ENCODE measurements around the gene USHBP1. TPM values are rescaled to one million over a fixed set of nuclear protein-coding genes. Genes with fewer than 3 reads are reported as not detected.
A peak's percentile ranks its signal among the peaks of the same experiment; 100 is the strongest.

Gene USHBP1
- polyA plus RNA-seq, 6 donors from 2014 or later = not detected

- peak overlapping the region; percentile 68 to 94 (median 85) for H3K4me3 Mint-ChIP-seq
- no peaks in the 10 kb centered on the region for H3K36me3 Mint-ChIP-seq
- H3K4me1 Mint-ChIP-seq = peaks cover 15 to 29% (median 21%) of the 10 kb centered on the region in 3 donors
- H3K27ac Mint-ChIP-seq = peak overlapping the region; percentile 53 to 98 (median 91)
- ATAC-seq (ENCODE audit: low read depth in 2 of 2) (peak; percentile 45 to 46), DNase-seq (no peak)
- no peaks in the 10 kb centered on the region for H3K9me3 Mint-ChIP-seq
- H3K27me3 Mint-ChIP-seq = no peaks in the 10 kb centered on the region
These were observed 2.0 kb upstream of the USHBP1 start for GRCh38 chr19:17266589-17266974.

GRCh38 chr19:17266026-17266425 is 1.5 kb upstream of the USHBP1 start:
- no peak for ATAC-seq (ENCODE audit: low read depth in 2 of 2)
- Mint-ChIP-seq H3K4me1 (peaks cover 15 to 32% (median 17%) of the 10 kb centered on the region in 3 donors), H3K36me3 (no peaks in the 10 kb centered on the region), H3K4me3 (peak overlapping the region in 3 of 8 donors; percentile 8 to 93 (median 88)), H3K27me3 (peaks cover 0 to under 1% (median 0%) of the 10 kb centered on the region in 3 donors), H3K27ac (peak overlapping the region in 4 of 6 donors; percentile 64 to 97 (median 89)), H3K9me3 (peaks cover 0 to under 1% (median 0%) of the 10 kb centered on the region in 7 donors)
- no peak for DNase-seq

DNA sequence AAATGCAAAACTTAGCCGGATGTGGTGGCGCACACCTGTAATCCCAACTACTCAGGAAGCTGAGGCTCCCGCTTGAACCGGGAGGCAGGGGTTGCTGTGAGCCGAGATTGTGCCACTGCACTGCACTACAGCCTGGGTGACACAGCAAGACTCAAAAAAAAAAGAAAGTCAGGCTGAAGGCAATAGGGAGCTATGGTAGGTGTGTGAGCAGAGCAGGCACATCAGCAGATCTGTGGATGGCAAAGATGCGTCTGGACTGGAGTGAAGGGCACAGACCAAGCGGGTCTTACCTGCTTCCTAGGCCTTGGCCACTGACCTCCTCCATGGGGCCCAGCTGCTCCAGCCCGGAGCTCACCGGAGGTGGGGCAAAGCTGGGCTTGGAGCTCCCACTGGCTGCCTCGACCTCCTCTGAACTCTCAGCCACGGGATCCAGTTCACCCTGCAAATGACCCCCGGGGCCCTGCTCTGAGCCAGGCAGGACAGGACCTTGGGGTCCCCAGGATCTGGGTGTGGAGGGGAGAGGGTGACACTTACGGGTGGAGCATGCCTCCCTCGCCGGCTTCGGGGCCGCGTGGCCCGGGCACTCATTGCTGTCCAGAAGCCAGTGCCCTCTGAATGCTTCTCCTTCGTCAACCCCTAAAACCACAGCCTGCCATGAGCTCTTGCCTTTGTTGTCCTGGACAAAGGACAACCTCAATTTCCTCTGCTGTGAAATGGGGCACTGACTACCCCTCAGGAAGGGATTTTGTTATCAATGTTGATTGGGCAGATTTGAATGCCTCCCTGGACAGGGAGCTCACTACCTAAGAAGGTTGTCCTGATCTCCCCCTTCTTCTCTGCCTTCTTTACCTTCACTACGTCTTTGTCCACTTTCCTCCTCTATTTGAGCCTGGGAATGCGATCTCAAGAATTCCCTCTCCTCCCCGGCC is 569 bp downstream of the USHBP1 start:
- no peak overlapping the region for H3K4me3 Mint-ChIP-seq
- H3K9me3 Mint-ChIP-seq = peaks cover 4 to 17% (median 8%) of the 10 kb centered on the region in 7 donors
- H3K36me3 Mint-ChIP-seq = no peaks in the 10 kb centered on the region
- H3K27ac Mint-ChIP-seq = peak overlapping the region in 4 of 6 donors; percentile 33 to 91 (median 54)
- H3K27me3 Mint-ChIP-seq = peaks cover 0 to 6% (median 4%) of the 10 kb centered on the region in 3 donors
- no peak for DNase-seq
- ATAC-seq (ENCODE audit: low read depth in 2 of 2) = no peak
- peaks cover 20 to 36% (median 23%) of the 10 kb centered on the region in 3 donors for H3K4me1 Mint-ChIP-seq

DNA sequence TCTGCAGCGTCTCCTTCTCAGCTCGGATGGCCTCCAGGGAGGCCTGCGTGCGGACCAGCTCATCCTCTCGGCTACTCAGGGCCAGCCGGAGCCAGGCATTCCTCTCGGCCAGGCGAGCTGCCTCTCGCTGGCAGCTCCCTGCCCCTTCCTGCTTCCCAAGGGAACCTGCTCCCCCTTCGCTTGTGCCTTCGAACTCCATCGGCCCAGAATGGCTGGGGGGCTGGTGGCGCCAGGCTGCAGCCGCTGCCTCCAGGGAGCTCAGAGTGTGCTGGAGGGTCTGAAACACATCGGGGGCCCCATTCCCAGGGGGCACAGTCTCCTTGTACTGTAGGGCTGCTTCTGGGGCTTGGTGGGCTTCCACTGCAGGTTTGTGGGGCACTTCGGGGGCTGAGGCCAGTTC is 2.0 kb downstream of the USHBP1 start:
- Mint-ChIP-seq H3K9me3 (peaks cover 4 to 18% (median 8%) of the 10 kb centered on the region in 7 donors), H3K27me3 (peaks cover 0 to 6% (median 4%) of the 10 kb centered on the region in 3 donors), H3K27ac (no peak overlapping the region), H3K4me3 (peak overlapping the region in 1 of 8 donors; percentile 6), H3K4me1 (peaks cover 16 to 26% (median 20%) of the 10 kb centered on the region in 3 donors), H3K36me3 (no peaks in the 10 kb centered on the region)
- no peak for DNase-seq
- no peak for ATAC-seq (ENCODE audit: low read depth in 2 of 2)

GRCh38 chr19:17260842-17261325 is 3.7 kb downstream of the USHBP1 start:
- Mint-ChIP-seq H3K27ac (no peak overlapping the region), H3K4me1 (peaks cover 11 to 12% (median 12%) of the 10 kb centered on the region in 3 donors), H3K9me3 (peaks cover 4 to 18% (median 8%) of the 10 kb centered on the region in 7 donors), H3K27me3 (peaks cover 0 to 6% (median 4%) of the 10 kb centered on the region in 3 donors), H3K4me3 (peak overlapping the region in 1 of 8 donors; percentile 3), H3K36me3 (no peaks in the 10 kb centered on the region)
- DNase-seq (peak; percentile 79), ATAC-seq (ENCODE audit: low read depth in 2 of 2) (peak; percentile 99 to 100)

GRCh38 chr19:17259934-17260333 is 4.6 kb downstream of the USHBP1 start:
- ATAC-seq (ENCODE audit: low read depth in 2 of 2) (no peak), DNase-seq (no peak)
- Mint-ChIP-seq H3K4me1 (peaks cover 11 to 12% (median 12%) of the 10 kb centered on the region in 3 donors), H3K36me3 (no peaks in the 10 kb centered on the region), H3K9me3 (peaks cover 4 to 18% (median 8%) of the 10 kb centered on the region in 7 donors), H3K27ac (no peak overlapping the region), H3K4me3 (no peak overlapping the region), H3K27me3 (peaks cover 0 to 6% (median 4%) of the 10 kb centered on the region in 3 donors)

GRCh38 chr19:17259118-17259780 is 5.3 kb downstream of the USHBP1 start:
- DNase-seq = no peak
- Mint-ChIP-seq H3K27me3 (peaks cover 0 to 6% (median 4%) of the 10 kb centered on the region in 3 donors), H3K4me1 (peaks cover 5 to 9% (median 6%) of the 10 kb centered on the region in 3 donors), H3K27ac (peak overlapping the region in 1 of 6 donors; percentile 41), H3K36me3 (no peaks in the 10 kb centered on the region), H3K4me3 (no peak overlapping the region), H3K9me3 (peaks cover 4 to 18% (median 8%) of the 10 kb centered on the region in 7 donors)
- ATAC-seq (ENCODE audit: low read depth in 2 of 2) = no peak

- Mint-ChIP-seq H3K9me3 (peaks cover 4 to 18% (median 8%) of the 10 kb centered on the region in 7 donors), H3K4me1 (peaks cover 5 to 6% (median 6%) of the 10 kb centered on the region in 3 donors), H3K27me3 (peaks cover 0 to 6% (median 4%) of the 10 kb centered on the region in 3 donors), H3K4me3 (no peak overlapping the region), H3K36me3 (no peaks in the 10 kb centered on the region), H3K27ac (no peak overlapping the region)
- DNase-seq (no peak), ATAC-seq (ENCODE audit: low read depth in 2 of 2) (no peak)
These were observed 8.4 kb downstream of the USHBP1 start for GRCh38 chr19:17256130-17256529.

DNA sequence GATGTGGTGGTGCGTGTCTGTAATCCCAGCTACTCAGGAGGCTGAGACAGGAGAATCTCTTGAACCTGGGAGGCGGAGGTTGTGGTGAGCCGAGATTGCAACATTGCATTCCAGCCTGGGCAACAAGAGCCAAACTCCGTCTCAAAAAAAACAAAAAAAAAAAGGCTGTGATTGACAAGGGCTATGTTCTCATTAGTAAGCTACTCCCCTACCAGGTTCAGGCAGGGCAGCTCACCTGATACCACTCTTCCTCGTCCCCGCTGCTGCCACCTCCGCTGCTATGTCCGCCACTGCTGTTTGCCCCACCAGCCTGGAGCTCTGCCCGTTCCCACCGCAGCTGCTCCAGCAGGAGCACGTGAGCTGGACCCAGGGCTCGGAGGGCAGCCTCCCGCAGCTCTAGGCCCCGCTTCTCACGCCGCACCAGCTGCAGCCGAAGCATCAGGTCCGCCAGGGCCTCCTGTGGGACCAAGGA is 9.4 kb downstream of the USHBP1 start:
- Mint-ChIP-seq H3K36me3 (no peaks in the 10 kb centered on the region), H3K4me1 (peaks cover 0 to under 1% (median 0%) of the 10 kb centered on the region in 3 donors), H3K4me3 (no peak overlapping the region), H3K9me3 (peaks cover 0 to 10% (median 5%) of the 10 kb centered on the region in 7 donors), H3K27ac (no peak overlapping the region), H3K27me3 (no peaks in the 10 kb centered on the region)
- DNase-seq = no peak
- ATAC-seq (ENCODE audit: low read depth in 2 of 2) = no peak

- no peaks in the 10 kb centered on the region for H3K36me3 Mint-ChIP-seq
- H3K4me1 Mint-ChIP-seq = peaks cover 0 to 6% (median 0%) of the 10 kb centered on the region in 3 donors
- ATAC-seq (ENCODE audit: low read depth in 2 of 2) (no peak), DNase-seq (no peak)
- no peak overlapping the region for H3K27ac Mint-ChIP-seq
- H3K27me3 Mint-ChIP-seq = no peaks in the 10 kb centered on the region
- peaks cover 0 to 8% (median 3%) of the 10 kb centered on the region in 7 donors for H3K9me3 Mint-ChIP-seq
- H3K4me3 Mint-ChIP-seq = no peak overlapping the region
These were observed 9.9 kb downstream of the USHBP1 start for GRCh38 chr19:17254636-17255035.

GRCh38 chr19:17249887-17250548 is 14.5 kb downstream of the USHBP1 start:
- Mint-ChIP-seq H3K27me3 (no peaks in the 10 kb centered on the region), H3K36me3 (no peaks in the 10 kb centered on the region), H3K4me3 (no peak overlapping the region), H3K4me1 (peaks cover 10 to 20% (median 10%) of the 10 kb centered on the region in 3 donors), H3K27ac (no peak overlapping the region), H3K9me3 (no peaks in the 10 kb centered on the region)
- ATAC-seq (ENCODE audit: low read depth in 2 of 2) (no peak), DNase-seq (no peak)

DNA sequence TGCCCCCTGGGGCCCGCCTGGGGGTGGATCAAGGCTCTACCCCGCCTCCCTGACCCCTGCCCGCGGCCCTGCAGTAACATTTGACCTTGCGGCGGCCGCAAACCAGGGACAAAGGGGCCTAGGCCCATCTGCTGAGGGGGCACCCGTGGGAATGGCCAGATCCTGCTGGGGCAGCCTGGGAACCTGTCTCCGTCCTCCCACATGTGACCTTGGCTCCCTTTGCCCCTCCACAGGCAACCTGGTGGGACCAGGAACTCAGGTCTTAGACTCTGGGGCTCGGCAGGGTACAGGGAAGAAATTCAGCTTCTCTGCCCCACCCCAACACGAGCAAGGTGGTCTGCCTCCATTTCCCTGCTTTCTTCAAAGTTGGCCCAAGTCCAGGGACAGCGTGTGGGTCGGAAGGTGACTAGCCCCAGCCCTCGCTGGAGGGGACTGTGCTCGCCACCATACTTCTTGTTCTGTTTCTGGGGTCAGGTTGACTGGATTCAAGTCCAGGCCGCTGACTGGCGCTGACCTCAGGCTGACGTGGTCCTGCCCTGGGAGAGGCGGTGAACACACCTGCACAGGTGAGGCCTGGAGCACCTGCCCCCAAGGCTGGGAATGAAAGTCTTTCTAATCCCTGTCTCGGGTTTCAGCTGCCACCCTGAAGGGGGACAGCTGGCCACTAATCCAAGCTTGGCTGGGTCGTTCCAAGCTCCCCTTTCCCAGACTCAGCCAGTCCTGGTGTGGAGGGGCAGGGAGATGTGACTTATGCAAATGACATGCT is 16.4 kb downstream of the USHBP1 start:
- ATAC-seq (ENCODE audit: low read depth in 2 of 2) (no peak), DNase-seq (no peak)
- H3K27ac Mint-ChIP-seq = peak overlapping the region in 1 of 6 donors; percentile 26
- peak overlapping the region in 5 of 8 donors; percentile 33 to 75 (median 54) for H3K4me3 Mint-ChIP-seq
- H3K27me3 Mint-ChIP-seq = no peaks in the 10 kb centered on the region
- H3K4me1 Mint-ChIP-seq = peaks cover 10 to 21% (median 19%) of the 10 kb centered on the region in 3 donors
- H3K36me3 Mint-ChIP-seq = no peaks in the 10 kb centered on the region
- H3K9me3 Mint-ChIP-seq = no peaks in the 10 kb centered on the region
